GM19239 (cell line): ENCODE results near the gene TMEM174.
"Not testable (repeated sequence)": the region's sequence is repeated elsewhere in the genome, so short reads cannot be mapped to it uniquely, and the experiment has no call there.

ENCODE experiments used
- DNase-seq: peaks from one replicate; pipeline ENCODE4 v3.0.0; 2011; ENCODE audit warnings: low spot score; ENCODE audit not compliant: insufficient read length
- FAIRE-seq: peaks from 2 replicates; lab custom pipeline; 2011; peaks lifted over from hg19 to GRCh38; lab: Jason Lieb, UNC

The TMEM174 gene

GRCh38 chr5:73215891-73216610, 43.1 kb downstream of the TMEM174 start:
- peak; percentile 74 for DNase-seq
- FAIRE-seq: peak; percentile 61

- no peak for DNase-seq
- no peak for FAIRE-seq
Measured at GRCh38 chr5:73218552-73219171, 45.7 kb downstream of the TMEM174 start.

- DNase-seq, FAIRE-seq: not testable (repeated sequence)
Measured at GRCh38 chr5:73219336-73219735, 46.3 kb downstream of the TMEM174 start.

GRCh38 chr5:73221161-73221560, 48.2 kb downstream of the TMEM174 start:
- no peak for FAIRE-seq
- DNase-seq: no peak

GRCh38 chr5:73221726-73222125, 48.7 kb downstream of the TMEM174 start:
- no peak for FAIRE-seq

GRCh38 chr5:73222173-73222572, 49.2 kb downstream of the TMEM174 start:
- FAIRE-seq (no peak), DNase-seq (no peak)

More at GRCh38 chr5:73221726-73222125, 48.7 kb downstream of the TMEM174 start:
- DNase-seq: no peak
